NT2/D1 (cell line): ENCODE measurements around the gene RUVBL1.

Experiments
- SUZ12 ChIP-seq: IDR thresholded peaks from 2 replicates; pipeline ENCODE4 v1.6.1; 2011; ENCODE audit not compliant: insufficient read length, insufficient read depth; ENCODE audit errors: extremely low read depth
- YY1 ChIP-seq: IDR thresholded peaks from 2 replicates; pipeline ENCODE4 v1.6.1; 2011; ENCODE audit not compliant: insufficient read length, insufficient read depth
- ZNF274 ChIP-seq: IDR thresholded peaks from 2 replicates; pipeline ENCODE4 v1.6.1; 2011; ENCODE audit warnings: mild to moderate bottlenecking, low read depth, low read length

- TF ChIP-seq ZNF274 (no peak), YY1 (no peak), SUZ12 (no peak)
Measured at GRCh38 chr3:128050597-128050996, 73.0 kb downstream of the RUVBL1 start.
